Activated CD4-positive, CD25-positive, alpha-beta regulatory T cell treated with anti-CD3 and anti-CD28 coated beads, Interleukin-2, amount 50 U/mL, for 16 hours (primary cell): ENCODE results near the gene RHBDD3.
A peak's percentile ranks its signal among the peaks of the same experiment; 100 is the strongest.
"Not testable (repeated sequence)": the region's sequence is repeated elsewhere in the genome, so short reads cannot be mapped to it uniquely, and the experiment has no call there.

ENCODE experiments used
- DNase-seq: peaks from one replicate; pipeline ENCODE4 v3.0.0-alpha.2; 2020; ENCODE audit warnings: low read depth, low spot score

The RHBDD3 gene

GRCh38 chr22:29251981-29252911, 15.5 kb downstream of the RHBDD3 start:
- DNase-seq, result no peak

GRCh38 chr22:29251265-29251664, 16.5 kb downstream of the RHBDD3 start:
- no peak for DNase-seq

- DNase-seq, result not testable (repeated sequence)
These were observed 19.9 kb downstream of the RHBDD3 start for GRCh38 chr22:29247891-29248290.

GRCh38 chr22:29245626-29246385, 22.0 kb downstream of the RHBDD3 start:
- peak; percentile 41 for DNase-seq

GRCh38 chr22:29244785-29245625, 22.8 kb downstream of the RHBDD3 start:
- no peak for DNase-seq

GRCh38 chr22:29243874-29244446, 23.8 kb downstream of the RHBDD3 start:
- DNase-seq, result no peak

GRCh38 chr22:29240481-29240880, 27.3 kb downstream of the RHBDD3 start:
- not testable (repeated sequence) for DNase-seq

GRCh38 chr22:29233277-29233877, 34.4 kb downstream of the RHBDD3 start:
- no peak for DNase-seq

GRCh38 chr22:29231971-29232959, 35.5 kb downstream of the RHBDD3 start:
- no peak for DNase-seq

- DNase-seq, result no peak
These were observed 36.6 kb downstream of the RHBDD3 start for GRCh38 chr22:29230972-29231875.

- no peak for DNase-seq
These were observed 41.3 kb downstream of the RHBDD3 start for GRCh38 chr22:29226351-29226981.

GRCh38 chr22:29225422-29226090, 42.2 kb downstream of the RHBDD3 start:
- DNase-seq, result no peak

GRCh38 chr22:29224859-29225410, 42.8 kb downstream of the RHBDD3 start:
- DNase-seq, result no peak

GRCh38 chr22:29224121-29224858, 43.5 kb downstream of the RHBDD3 start:
- DNase-seq, result no peak

GRCh38 chr22:29219881-29220670, 47.7 kb downstream of the RHBDD3 start:
- no peak for DNase-seq

GRCh38 chr22:29219409-29219782, 48.4 kb downstream of the RHBDD3 start:
- not testable (repeated sequence) for DNase-seq
